D341Med (cell line): ENCODE results near the gene GPATCH2.
"Not testable (repeated sequence)": the region's sequence is repeated elsewhere in the genome, so short reads cannot be mapped to it uniquely, and the experiment has no call there.

ENCODE experiments used
- DNase-seq: peaks from one replicate; pipeline ENCODE4 v3.0.0; 2012; ENCODE audit warnings: low spot score

Gene GPATCH2

GRCh38 chr1:217630711-217631591 is at the start of gene GPATCH2, which contains the start of gene SPATA17:
Gene GPATCH2 (minus strand): TSS chr1:217631090. CDS start chr1:217630971, 119 bp downstream.
Gene SPATA17 (plus strand): TSS chr1:217631344. CDS start chr1:217631379, 35 bp downstream.
- peak; percentile 90 for DNase-seq

DNA sequence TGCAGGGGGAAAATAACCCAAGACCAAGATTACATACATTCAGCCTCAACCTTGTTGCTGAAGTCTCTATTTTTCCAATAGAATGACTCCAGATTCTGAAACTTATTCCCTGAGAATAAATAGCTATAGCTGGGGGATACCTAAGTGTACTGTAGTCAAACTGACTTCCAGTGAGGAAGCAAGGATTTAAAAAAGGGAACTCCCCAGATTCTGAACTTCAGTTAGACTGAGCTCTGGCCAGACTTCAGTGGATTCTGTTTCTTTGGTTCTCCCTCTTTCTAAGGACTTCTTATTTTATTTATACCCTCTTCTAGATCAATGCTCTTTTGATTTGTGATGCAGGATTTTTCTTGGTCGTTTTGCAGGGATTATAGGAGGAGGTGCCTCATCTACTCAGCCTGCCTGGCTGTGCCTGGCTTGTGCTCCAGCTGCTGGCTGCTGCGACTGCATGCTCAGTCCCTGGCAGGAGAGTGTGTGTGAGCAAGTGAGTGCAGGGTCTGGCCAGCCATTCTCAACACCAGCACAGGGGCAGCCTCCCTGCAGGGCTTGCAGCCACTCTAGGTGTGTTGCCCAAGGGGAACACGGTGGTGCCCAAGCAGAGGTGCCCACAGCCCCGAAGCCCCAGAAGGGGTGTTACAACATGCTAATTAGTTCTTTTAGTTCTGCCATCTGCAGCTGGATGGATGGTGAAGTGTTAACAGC is 43.3 kb upstream of the GPATCH2 start:
- no peak for DNase-seq

DNA sequence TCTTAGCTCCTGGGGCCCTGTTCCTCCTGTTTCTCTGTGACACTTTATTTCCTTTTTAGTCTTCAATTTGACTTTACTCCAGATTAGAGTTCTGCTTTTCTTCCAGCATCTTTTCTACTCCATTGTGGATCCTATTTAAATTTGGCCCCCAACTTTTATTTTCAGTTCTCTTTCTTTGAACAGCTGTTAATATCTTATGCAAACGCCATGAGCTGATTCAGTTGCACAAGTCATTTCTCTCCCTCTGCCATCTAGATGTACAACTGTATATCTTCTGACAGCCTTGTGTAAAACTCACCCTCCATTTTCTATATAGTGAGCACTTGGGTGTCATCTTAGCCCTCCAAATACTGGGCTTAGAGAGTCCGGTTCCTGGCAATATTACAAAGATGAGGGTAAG is 42.5 kb upstream of the GPATCH2 start:
- no peak for DNase-seq

- DNase-seq, result no peak
Observed at GRCh38 chr1:217668351-217668940, 37.6 kb upstream of the GPATCH2 start.

- DNase-seq, result no peak
Observed at GRCh38 chr1:217661407-217661806, 30.5 kb upstream of the GPATCH2 start.

GRCh38 chr1:217660353-217661062 is 29.6 kb upstream of the GPATCH2 start:
- DNase-seq, result peak; percentile 36

GRCh38 chr1:217650674-217651073 is 19.8 kb upstream of the GPATCH2 start:
- DNase-seq, result no peak

DNA sequence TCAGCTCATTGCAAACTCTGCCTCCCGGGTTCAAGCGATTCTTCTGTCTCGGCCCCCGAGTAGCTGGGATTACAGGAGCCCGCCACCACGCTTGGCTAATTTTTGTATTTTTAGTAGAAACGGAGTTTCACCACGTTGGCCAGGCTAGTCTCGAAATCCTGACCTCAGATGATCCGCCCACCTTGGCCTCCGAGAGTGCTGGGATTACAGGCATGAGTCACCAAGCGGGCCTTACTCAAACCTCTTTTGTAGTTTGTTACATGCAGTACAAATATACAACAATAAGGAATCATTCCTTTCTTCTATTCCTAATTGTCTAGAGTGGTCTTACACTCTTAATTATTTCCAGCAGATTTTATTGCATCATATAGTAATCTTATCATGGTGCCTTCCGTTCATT is 16.9 kb upstream of the GPATCH2 start:
- no peak for DNase-seq

- DNase-seq, result no peak
Observed at GRCh38 chr1:217642455-217642854, 11.6 kb upstream of the GPATCH2 start.

GRCh38 chr1:217627431-217627830 is 3.5 kb downstream of the GPATCH2 start:
- no peak for DNase-seq

GRCh38 chr1:217626321-217626720 is 4.6 kb downstream of the GPATCH2 start:
- no peak for DNase-seq

- DNase-seq, result no peak
Observed at GRCh38 chr1:217622042-217622441, 8.8 kb downstream of the GPATCH2 start.

DNA sequence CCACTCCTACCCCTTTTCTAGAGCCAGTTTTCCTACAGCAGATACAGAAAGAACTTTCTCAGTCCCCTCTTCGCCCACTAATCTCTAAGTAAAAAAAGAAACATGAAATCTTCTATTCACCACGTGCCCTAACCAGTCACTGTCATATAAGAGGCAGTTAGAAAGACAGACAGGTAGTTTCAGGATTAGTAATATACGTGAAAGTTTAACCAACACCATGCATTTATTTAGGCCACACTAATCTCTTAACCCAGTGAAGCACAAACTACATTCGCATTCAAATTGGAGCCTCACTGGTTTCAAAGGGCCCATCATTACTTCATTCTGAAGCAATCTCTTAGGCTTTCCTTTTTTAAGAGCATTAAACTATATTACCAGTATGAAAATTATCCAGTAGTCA is 10.1 kb downstream of the GPATCH2 start:
- no peak for DNase-seq

DNA sequence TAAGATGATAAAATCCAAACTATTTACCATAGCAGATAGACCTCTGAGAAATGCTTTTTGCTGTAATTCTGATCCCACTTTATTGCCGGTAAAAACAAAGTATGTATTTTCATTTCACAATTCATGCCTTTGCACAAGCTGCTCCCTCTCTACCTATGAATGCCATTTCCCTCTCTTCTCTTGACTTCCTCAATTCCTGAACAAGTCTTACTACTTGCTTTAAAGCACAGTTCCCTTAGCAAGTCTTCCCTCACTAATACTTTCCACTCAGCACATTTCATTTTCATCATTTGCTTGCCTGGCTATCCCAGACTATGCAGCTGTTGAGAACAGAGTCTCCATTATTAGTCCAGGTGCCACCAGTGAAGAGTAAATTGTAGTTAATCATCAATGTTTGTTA is 13.8 kb downstream of the GPATCH2 start:
- DNase-seq, result no peak

- DNase-seq, result no peak
Observed at GRCh38 chr1:217614200-217614712, 16.6 kb downstream of the GPATCH2 start.

DNA sequence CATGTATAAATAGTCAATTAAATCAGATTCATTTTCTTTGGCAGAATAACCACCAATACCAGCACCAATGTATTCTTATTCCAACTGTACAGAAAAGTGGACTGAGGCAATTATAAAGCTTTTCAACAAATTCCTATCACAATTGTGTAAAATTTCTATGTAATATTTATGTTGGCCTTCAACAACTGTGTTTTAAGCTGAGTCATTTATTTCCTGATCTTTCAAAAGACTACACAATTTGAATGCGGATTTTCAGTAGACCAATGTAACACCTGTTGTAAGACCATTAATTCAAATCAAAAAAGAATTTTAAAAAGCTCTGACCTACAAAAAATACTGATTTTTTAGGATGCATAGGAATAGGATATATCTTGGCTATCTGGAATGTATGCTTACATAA is 25.5 kb downstream of the GPATCH2 start:
- DNase-seq, result no peak

GRCh38 chr1:217602380-217602779 is 28.5 kb downstream of the GPATCH2 start:
- no peak for DNase-seq

- DNase-seq, result no peak
Observed at GRCh38 chr1:217599154-217599553, 31.7 kb downstream of the GPATCH2 start.

- DNase-seq, result no peak
Observed at GRCh38 chr1:217590598-217590997, 40.3 kb downstream of the GPATCH2 start.

DNA sequence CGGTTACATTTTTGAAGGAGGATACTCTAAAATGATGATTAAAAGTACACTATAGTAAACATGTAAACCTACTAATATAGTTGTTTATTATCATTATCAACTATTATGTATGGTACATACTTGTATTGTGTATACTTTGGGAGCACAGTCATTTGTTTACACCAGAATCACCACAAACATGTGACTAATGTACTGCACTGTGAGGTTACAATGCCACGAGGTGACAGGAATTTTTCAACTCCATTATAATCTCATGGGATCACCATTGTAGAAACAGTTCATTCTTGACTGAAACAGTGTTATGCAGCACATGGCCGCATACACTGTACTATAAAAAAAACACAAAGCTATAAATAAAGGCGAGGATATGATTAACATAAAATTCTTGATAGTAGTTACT is 44.3 kb downstream of the GPATCH2 start:
- no peak for DNase-seq

- no peak for DNase-seq
Observed at GRCh38 chr1:217585577-217585976, 45.3 kb downstream of the GPATCH2 start.

- DNase-seq, result not testable (repeated sequence)
Observed at GRCh38 chr1:217584286-217584811, 46.5 kb downstream of the GPATCH2 start.
